Nephron progenitor cell (in vitro differentiated cells): Measurements from ENCODE around the gene EXTL1.
A peak's percentile ranks its signal among the peaks of the same experiment; 100 is the strongest.
"Not testable (repeated sequence)": the region's sequence is repeated elsewhere in the genome, so short reads cannot be mapped to it uniquely, and the experiment has no call there.

ENCODE experiments used
- DNase-seq: peaks from one replicate; pipeline ENCODE4 v3.0.0; 2021
- H3K27ac Mint-ChIP-seq: 2 replicates; pipeline ENCODE4 v1.8.0; 2021; ENCODE audit warnings: mild to moderate bottlenecking, moderate library complexity, mixed read lengths
- H3K27me3 Mint-ChIP-seq: 2 replicates; pipeline ENCODE4 v1.8.0; 2021; ENCODE audit warnings: mild to moderate bottlenecking, low read depth, mixed read lengths; ENCODE audit not compliant: poor library complexity
- H3K36me3 Mint-ChIP-seq: 2 replicates; pipeline ENCODE4 v1.8.0; 2021; ENCODE audit warnings: low read depth, mixed read lengths
- H3K4me1 Mint-ChIP-seq: 2 replicates; pipeline ENCODE4 v1.8.0; 2021; ENCODE audit warnings: mixed read lengths
- H3K4me3 Mint-ChIP-seq: 2 replicates; pipeline ENCODE4 v1.8.0; 2021; ENCODE audit warnings: mild to moderate bottlenecking, moderate library complexity, mixed read lengths
- H3K9me3 Mint-ChIP-seq: 2 replicates; pipeline ENCODE4 v1.8.0; 2021; ENCODE audit warnings: mild to moderate bottlenecking, moderate library complexity, mixed read lengths
- CTCF ChIP-seq: fragments of 200-600 bp; sonication (generic); IDR thresholded peaks from 2 replicates; pipeline ENCODE4 v1.5.0; 2021; ENCODE audit warnings: antibody characterized with exemption

EXTL1 gene

GRCh38 chr1:25979210-25979609, 42.4 kb upstream of the EXTL1 start:
- Mint-ChIP-seq H3K4me1 (no peaks in the 10 kb centered on the region), H3K36me3 (peaks cover 74% of the 10 kb centered on the region), H3K4me3 (no peak overlapping the region), H3K9me3 (no peaks in the 10 kb centered on the region), H3K27ac (no peak overlapping the region), H3K27me3 (no peaks in the 10 kb centered on the region)
- no peak for DNase-seq
- TF ChIP-seq CTCF, result no peak

- Mint-ChIP-seq H3K27ac (no peak overlapping the region), H3K27me3 (no peaks in the 10 kb centered on the region), H3K36me3 (peaks cover 60% of the 10 kb centered on the region)
Observed at GRCh38 chr1:25985171-25985570, 36.4 kb upstream of the EXTL1 start.

GRCh38 chr1:25985670-25986069, 35.9 kb upstream of the EXTL1 start:
- H3K4me1 Mint-ChIP-seq, result peaks cover 11% of the 10 kb centered on the region
- H3K36me3 Mint-ChIP-seq, result peaks cover 60% of the 10 kb centered on the region
- H3K4me3 Mint-ChIP-seq, result no peak overlapping the region
- no peaks in the 10 kb centered on the region for H3K9me3 Mint-ChIP-seq
- no peak for TF ChIP-seq CTCF
- no peaks in the 10 kb centered on the region for H3K27me3 Mint-ChIP-seq
- no peak overlapping the region for H3K27ac Mint-ChIP-seq
- DNase-seq, result no peak

More at GRCh38 chr1:25985171-25985570, 36.4 kb upstream of the EXTL1 start:
- H3K9me3 Mint-ChIP-seq, result no peaks in the 10 kb centered on the region
- H3K4me3 Mint-ChIP-seq, result no peak overlapping the region
- no peak for DNase-seq
- H3K4me1 Mint-ChIP-seq, result peaks cover 6% of the 10 kb centered on the region
- TF ChIP-seq CTCF, result no peak

GRCh38 chr1:25986773-25987172, 34.8 kb upstream of the EXTL1 start:
- H3K4me1 Mint-ChIP-seq, result peaks cover 16% of the 10 kb centered on the region
- DNase-seq, H3K4me3 Mint-ChIP-seq, H3K27me3 Mint-ChIP-seq, H3K27ac Mint-ChIP-seq, H3K9me3 Mint-ChIP-seq: not testable (repeated sequence)
- H3K36me3 Mint-ChIP-seq, result peaks cover 51% of the 10 kb centered on the region

- Mint-ChIP-seq H3K9me3 (no peaks in the 10 kb centered on the region), H3K4me1 (peaks cover 28% of the 10 kb centered on the region), H3K27ac (no peak overlapping the region), H3K27me3 (no peaks in the 10 kb centered on the region), H3K36me3 (peaks cover 39% of the 10 kb centered on the region), H3K4me3 (no peak overlapping the region)
- no peak for TF ChIP-seq CTCF
- DNase-seq, result no peak
Observed at GRCh38 chr1:25987951-25988350, 33.6 kb upstream of the EXTL1 start.

- H3K36me3 Mint-ChIP-seq, result peaks cover 22% of the 10 kb centered on the region
- no peaks in the 10 kb centered on the region for H3K9me3 Mint-ChIP-seq
- H3K4me1 Mint-ChIP-seq, result peaks cover 38% of the 10 kb centered on the region
- H3K27ac Mint-ChIP-seq, result peak overlapping the region; percentile 87
- H3K27me3 Mint-ChIP-seq, result no peaks in the 10 kb centered on the region
- TF ChIP-seq CTCF, result no peak
- no peak overlapping the region for H3K4me3 Mint-ChIP-seq
- DNase-seq, result no peak
Observed at GRCh38 chr1:25989440-25990234, 31.9 kb upstream of the EXTL1 start.
